Stimulated activated CD4-positive, alpha-beta T cell treated with anti-CD3 and anti-CD28 coated beads, Interleukin-4, amount 100 ng/mL, for 1 hour (primary cell): ENCODE results near the gene UBE2B.
"Not testable (repeated sequence)": the region's sequence is repeated elsewhere in the genome, so short reads cannot be mapped to it uniquely, and the experiment has no call there.

ENCODE experiments used
- DNase-seq: peaks from one replicate; pipeline ENCODE4 v3.0.0-alpha.2; 2020

UBE2B gene

DNA sequence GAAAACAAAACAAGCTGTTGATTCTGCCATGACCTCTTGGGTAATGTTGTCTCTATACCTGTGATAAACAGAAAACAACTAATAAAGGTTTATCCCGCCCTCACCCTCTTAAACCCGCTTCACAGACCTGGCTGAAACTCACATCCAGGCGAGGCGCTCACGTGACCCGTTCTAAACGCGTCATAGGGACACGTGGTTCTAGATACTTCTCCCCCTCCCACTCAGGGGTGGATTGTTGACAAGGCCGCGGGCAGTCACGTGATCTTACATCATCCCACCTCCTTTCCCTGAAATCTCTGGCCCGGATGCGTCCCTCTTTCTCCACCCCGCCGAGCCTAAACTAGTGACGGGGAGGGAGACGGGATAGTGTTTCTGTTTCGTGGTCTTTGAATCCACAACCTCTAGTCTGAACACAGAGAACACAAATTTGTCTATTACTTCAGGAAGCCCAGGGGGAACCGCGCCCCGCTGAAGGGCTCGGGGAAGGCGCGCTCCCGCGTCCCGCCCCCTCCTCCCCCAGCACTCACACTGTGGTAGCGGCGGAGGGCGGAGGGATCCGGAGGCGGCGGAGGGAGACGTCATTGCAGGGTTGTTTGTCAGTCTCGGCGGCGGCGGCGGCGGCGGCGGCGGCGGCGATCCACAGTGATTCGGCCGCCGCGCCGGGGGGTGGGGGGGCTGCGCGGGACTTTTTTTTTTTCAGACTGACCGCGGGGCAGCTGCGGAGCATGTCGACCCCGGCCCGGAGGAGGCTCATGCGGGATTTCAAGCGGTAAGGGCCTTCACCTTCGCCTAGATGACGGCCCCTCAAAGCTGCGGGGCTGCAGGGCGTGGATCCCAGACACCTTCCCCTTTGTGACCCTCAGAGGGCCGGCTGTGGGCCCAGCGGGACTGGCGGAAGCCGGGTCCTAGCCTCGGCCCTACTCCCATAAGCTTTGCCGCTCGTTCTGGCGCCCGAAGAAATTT is at the start of gene UBE2B:
TSS of gene UBE2B (plus strand) at position 699 of the 963 bp plus-strand sequence. CDS start at position 726, 27 bp downstream.
- DNase-seq = peak; percentile 97

DNA sequence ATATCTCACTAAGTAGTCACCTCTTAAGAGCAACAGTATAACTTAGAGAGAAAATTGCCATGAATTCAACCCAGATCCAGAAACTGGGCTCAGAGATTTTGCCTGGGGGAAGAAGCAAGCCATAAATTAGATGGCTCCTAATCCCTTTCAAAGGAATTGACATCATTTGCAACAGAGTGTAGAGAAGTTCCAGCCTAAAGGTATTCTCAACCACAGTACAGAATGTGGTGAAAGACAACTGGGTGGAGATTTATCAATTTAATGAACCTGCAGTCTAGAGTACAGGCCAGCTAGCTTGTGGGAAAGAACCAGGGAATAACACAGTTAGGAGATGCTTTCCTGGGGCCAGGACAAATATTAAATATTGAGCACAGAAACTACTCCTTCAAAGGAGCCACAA is 44.0 kb upstream of the UBE2B start:
- DNase-seq = no peak

DNA sequence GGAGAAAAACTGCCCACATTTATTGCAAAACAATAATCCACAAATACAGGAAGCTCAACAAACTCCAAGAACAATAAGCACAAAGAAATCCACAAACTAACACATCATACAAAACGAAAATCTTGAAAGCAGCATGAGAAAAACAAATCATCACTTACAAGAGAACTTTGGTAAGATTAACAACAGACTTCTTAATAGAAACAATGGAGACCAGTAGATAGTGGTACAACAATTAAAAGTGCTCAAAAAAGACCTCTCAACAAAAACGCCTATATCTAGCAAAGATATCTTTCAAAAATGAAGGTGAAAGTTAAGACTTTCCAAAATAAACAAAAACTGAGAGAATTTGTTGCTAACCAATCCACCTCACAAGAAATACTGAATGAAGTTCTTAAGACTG is 42.8 kb upstream of the UBE2B start:
- DNase-seq = no peak

DNA sequence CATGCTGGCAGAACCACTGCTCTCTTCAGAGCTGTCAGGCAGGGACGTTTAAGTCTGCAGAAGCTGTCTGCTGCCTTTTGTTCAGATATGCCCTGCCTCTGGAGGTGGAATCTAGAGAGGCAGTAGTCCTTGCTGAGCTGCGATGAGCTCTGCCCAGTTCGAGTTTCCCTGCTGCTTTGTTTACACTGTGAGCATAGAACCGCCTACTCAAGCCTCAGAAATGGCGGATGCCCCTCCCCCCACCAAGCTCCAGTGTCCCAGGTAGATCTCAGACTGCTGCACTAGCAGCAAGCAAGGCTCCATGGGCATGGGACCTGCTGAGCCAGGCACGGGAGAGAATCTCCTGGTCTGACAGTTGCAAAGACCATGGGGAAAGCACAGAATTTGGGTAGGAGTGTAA is 34.5 kb upstream of the UBE2B start:
- not testable (repeated sequence) for DNase-seq

- DNase-seq = not testable (repeated sequence)
Measured at GRCh38 chr5:134343500-134343899, 27.9 kb upstream of the UBE2B start.

GRCh38 chr5:134345476-134345875 is 25.9 kb upstream of the UBE2B start:
- not testable (repeated sequence) for DNase-seq

DNA sequence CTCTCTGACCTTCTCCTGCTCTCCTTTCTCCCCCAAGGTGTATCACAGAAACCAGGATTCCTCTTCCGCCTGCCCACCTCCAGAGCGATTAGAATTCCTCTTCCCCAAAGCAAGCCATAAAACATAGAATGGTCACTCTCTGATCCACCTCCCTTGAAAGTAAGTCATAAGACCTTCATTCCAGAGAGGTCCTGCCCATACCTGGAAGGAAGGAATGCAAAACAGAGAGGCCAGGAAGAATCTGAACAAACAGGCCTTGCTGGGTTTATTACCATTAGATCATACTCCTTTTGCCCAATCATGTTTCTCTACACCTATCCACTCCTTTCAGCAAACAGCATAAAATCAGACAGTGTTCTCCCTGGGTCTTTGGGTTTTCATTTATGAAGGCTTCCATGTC is 25.4 kb upstream of the UBE2B start:
- no peak for DNase-seq

DNA sequence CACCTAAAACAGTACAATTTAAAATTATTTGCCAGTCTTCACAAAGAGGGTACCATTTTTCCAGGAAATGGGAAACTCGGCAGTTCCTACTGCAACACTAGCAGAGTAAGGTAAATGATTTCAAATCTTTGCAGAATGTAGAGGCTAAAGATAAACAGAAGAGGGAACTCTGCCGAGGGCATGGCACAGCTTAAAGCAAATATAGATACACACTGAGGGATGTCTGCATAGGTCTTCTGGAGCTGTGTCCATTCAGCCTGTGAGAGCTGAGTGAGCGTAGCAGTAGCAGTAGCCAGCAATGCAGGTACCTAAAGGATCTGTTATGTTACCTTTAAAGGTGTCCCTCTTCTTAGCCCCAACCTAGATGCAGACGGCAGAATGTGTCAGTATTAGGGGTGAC is 21.9 kb upstream of the UBE2B start:
- DNase-seq = no peak

DNA sequence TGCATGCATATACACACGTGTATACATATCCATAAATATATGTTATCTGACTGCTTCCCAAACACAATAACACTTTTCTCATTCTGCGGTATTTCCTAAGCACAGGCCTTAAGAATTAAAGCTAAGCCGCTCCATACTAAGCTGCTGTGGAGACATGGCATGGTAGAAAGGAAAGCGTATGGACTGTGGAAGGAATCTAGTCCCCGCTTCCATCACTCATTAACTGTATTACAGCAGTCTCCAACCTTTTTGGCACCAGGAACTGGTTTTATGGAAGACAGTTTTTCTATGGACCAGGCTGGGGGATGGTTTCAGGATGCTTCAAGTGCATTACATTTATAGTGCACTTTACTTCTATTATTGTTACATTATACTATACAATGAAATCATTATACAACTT is 15.7 kb upstream of the UBE2B start:
- DNase-seq = no peak

DNA sequence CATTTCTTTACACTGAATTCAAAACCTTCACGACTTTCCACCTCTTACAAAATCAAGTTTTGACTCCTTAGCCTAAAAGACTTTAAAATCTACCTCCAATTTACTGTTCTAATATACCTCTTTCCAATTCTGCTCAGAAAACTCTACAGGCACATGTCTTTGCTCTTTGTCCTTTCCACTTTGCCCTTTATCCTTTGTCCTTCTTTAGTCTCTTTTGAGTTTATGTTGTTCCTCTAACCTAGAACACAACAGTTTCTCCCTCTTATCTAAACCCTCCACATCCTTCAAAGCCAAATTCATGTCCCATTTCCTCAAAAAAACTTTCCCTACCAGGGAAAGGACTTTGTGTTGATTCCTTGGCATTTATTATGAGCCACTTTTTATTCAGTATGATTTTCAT is 5.8 kb upstream of the UBE2B start:
- DNase-seq = no peak

GRCh38 chr5:134370311-134370870 is 978 bp upstream of the UBE2B start:
- DNase-seq = no peak

DNA sequence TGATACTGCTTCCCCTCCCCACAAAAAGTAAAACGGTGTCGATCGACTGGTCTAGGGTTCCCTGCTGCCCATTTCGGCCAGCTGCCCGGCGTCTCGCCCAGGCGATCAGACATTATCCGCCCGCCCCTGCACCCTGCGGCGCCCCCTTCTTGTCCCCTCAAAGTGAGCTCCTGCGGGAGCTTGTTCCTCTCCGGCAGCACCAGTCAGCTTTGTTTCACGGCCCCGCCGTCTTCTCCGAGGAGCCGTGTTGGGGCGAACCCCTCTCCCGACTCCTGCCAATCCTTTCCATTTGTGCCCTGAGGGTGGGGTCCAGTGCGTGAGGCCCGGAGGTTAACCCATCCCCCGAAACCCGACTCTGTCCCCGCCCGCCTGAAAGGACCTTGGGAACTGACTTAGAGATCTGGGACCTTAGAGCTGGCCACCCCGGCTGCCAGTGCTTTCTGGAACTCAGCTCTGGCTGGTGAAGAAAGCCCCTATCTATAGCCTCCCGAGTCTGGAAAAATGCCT is 518 bp downstream of the UBE2B start:
- DNase-seq = peak; percentile 34

GRCh38 chr5:134373633-134374032 is 2.3 kb downstream of the UBE2B start:
- DNase-seq = not testable (repeated sequence)

DNA sequence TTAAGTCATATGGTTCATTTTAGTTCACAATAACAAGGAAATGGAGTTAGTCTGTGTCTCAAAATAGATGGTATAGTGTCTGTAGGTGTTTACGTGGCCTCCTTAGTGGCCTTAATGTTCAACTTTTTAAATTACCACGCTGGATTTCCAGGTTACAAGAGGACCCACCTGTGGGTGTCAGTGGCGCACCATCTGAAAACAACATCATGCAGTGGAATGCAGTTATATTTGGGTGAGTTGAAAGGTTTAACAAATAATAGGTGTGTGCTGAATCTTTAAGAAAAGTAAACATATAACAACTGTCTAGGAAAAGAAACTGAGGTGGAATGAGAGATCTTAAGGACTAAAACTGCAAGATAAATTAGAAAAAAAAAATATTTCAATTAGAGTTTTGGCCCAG is 2.9 kb downstream of the UBE2B start:
- DNase-seq = peak; percentile 6

DNA sequence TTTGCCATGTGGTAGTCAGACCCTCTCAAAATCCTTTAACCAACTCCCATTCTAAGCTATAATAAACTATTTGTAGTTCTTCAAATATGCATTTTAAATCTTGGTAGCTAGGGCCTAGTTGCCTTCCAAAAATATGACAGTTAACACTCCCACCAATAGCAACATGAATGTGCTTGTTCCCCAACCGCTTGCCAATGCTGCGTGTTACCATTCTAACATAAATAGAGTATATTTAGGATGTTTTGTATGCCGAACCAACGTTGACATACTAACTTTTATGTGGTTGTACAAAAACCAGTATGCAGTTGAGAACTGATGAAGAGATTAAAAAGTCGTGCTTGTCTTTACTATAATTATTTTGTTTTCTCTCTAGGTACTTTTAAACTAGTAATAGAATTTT is 9.0 kb downstream of the UBE2B start:
- DNase-seq = no peak

- not testable (repeated sequence) for DNase-seq
Measured at GRCh38 chr5:134382204-134382603, 10.8 kb downstream of the UBE2B start.

- DNase-seq = no peak
Measured at GRCh38 chr5:134383980-134384697, 12.8 kb downstream of the UBE2B start.

DNA sequence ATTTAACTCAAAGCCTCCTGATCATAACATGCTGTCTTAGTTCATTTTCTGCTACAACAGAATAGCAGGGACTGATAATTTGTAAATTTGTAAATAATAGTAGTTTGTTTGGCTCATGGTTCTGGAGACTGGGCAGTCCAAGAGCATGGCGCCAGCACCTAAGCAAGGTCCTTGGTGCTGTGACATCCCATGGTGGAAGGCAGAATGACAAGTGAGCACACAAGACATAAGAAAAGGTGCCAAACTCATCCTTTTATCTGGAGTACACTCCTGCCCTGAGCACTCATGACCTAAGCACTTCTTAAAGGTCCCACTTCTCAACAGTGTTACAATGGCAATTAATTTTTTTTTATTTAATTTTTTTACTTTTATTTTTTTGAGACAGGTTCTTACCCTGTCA is 16.1 kb downstream of the UBE2B start:
- DNase-seq = no peak

DNA sequence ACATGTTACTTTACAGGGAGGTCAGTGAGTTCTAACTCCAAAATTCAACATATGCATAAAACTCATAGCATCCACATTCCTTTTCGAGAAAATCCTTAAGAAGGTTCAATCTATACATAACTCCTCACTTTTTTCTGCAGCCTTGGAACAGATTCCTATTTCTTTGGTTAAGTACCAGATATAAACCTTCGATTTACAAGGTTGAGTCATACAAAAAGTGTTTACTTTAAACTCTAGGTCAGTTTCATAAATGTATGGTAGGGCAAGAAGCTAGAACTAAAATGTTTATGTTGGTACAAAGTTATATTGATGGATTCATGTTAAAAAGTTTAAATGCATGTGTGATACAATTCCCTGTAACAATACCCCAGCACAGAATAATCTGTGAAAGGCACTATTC is 20.9 kb downstream of the UBE2B start:
- no peak for DNase-seq

DNA sequence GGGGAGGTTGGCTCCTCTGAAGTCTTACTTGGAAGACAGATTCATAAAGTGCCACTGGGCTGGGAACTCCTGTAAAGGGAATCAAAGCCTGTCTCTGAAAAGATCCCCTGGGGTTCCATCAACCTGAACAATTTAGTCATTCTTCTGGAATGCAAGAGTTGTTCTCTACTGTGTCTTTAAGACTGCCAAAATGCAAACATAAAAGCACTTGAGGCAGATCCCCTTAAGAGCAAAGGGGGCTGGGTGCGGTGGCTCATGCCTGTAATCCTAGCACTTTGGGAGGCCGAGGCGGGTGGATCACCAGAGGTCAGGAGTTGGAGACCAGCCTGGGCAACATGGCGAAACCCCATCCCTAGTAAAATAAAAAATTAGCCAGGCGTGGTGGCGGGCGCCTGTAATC is 23.6 kb downstream of the UBE2B start:
- DNase-seq = no peak

DNA sequence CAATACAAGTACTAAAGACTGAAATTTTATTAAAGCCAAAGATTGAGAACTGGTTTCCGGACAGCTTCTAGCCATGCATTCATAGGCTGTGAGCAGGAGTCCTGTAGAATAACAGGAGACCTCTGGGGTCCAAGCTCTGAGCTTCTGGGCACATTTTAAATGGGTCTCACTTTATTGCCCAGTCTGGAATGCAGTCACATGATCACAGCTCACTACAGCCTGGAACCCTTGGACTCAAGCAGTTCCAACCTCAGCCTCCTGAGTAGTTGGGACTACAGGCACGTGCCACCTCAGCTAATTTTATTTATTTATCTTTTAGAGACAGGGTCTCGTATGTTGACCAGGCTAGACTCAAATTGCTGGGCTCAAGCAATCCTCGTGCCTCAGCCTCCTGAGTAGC is 24.9 kb downstream of the UBE2B start:
- DNase-seq = no peak

DNA sequence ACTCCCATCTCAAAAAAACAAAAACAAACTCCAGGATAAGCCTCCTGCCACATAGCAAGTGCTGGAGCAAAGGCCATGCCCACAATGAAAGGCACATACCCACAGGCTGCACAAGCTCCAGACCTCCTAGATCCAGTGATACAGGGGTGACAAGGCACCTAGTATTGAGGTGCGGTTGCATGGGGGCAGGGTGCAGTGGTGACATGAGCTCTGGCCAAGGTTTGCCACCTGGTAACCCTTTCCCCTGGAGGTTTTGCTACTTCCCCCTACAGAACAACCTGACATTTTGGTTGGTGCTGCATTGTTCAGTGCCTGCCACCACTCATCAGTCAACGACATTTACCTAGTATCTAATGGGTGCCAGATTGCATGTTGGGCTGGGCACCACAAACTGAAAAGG is 25.8 kb downstream of the UBE2B start:
- DNase-seq = no peak

DNA sequence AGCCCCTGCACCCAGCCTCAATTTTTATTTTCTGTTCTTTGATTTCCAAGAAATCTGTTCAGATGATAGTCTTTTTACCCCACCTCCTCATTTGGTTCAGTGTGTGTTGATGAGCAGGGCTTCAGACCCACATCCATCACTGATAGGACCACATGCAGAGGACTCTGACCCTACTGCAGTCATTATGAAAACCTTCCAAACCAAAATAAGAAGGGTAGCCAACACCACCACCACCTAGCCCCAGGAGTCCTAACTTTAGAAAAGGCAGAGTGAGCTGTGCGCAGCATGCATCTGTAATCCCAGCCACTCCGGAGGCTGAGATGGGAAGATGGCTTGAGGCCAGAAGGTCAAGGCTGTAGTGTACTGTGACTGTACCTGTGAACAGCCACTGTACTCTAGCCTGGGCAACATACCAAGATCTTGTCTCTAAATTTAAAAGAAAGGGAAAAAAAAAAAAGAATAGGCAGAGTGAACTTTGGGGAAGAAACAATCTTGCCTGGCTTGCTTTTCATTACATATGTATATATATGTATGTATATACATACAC is 27.3 kb downstream of the UBE2B start:
- DNase-seq = no peak
